Smooth muscle cell of the coronary artery (primary cell): ENCODE data around the gene PHYKPL. TPM values are rescaled to one million over a fixed set of nuclear protein-coding genes. Genes with fewer than 3 reads are reported as not detected.

Experiments used
- total RNA-seq: library from RNA; depleted of rRNA; stranded (reverse); fragments of >200 nt; gene quantifications from 2 replicates; pipeline ENCODE4 v1.2.3, GENCODE V29; 2014; ENCODE audit warnings: low replicate concordance

Gene PHYKPL
- 30.6 and 59.9 TPM in 2 replicates for total RNA-seq

DNA sequence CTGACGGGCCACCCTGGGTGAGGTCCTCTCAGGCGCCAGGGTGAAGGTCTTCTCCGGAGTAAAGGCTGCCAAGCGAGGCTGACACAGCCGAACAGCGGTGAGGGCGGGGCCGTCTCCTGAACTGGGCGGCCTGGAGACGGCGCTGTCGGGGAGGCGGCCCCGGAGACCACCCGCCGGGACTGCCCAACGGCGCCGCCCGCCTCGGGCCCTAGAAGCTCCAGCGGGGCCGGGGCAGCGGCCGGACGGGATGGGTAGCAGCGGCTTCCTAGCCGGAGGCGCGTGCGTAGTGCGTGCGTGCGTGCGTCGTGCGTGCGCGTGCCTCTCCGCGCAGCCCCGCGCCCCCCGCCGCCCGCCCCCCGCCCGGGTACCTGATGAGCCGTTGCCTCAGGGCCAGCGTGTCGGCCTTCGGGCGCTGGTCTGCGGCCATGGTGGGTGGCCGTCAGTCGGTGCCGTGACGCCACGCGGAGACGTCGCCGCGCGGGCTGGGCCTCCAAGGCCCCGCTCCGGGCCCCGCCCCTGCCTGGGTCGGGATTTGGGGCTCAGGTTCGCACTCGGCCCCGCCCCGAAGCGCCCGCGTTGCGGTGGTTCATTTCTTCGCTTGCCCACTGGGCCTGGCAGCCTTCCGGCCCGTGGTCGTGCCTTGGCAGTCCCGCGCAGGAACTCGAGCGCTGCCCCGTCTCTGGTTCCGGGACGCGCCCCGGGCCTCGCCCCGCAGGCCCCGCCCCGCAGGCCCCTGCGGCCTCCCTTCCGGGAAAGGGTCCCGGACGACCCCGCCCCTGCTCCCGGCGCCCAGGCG, at the start of gene PHYKPL:
Gene PHYKPL (minus strand): TSS at position 679 of the 796 bp plus-strand sequence. CDS start 252 bp downstream, at position 427.

GRCh38 chr5:178204182-178204934, 28.2 kb downstream of the PHYKPL start, which contains the start of gene HNRNPAB:
Gene HNRNPAB, plus strand, starts transcription at chr5:178204533. Its CDS starts 305 bp downstream, at chr5:178204838.

DNA sequence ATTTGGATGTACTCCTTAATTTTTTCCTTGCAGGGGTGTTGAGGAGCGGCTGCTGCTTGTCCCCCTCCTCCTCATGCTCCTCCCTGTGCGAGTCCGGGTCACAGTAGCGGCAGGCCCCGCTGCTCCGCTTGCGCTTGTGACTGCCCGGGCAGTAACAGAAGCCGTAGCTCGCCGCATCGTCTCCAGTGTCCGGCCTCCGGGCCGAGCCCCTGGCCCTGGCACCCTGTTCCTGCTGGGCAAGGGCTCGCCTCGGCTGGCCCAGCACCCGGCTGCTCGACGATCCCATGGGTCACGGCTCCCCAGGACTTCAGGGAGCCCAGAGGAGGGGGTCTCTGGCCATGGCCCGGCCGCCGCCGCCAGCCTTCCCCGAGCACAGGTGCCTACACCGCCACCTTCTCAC, 45.6 kb downstream of the PHYKPL start, which contains the start of gene GMCL2:
Gene GMCL2 (minus strand): TSS at position 358 of the 400 bp plus-strand sequence. CDS start 72 bp downstream, at position 286.

Other genes starting within 250 kb of the PHYKPL start
- gene PROP1, start 236.6 kb downstream of the PHYKPL start, total RNA-seq: not detected in 2 replicates
- gene N4BP3, start 119.3 kb downstream of the PHYKPL start, total RNA-seq: 0.08 and 0.35 TPM in 2 replicates
- 17.7 and 20.4 TPM in 2 replicates for gene RMND5B, start 101.8 kb downstream of the PHYKPL start, total RNA-seq
- gene NHP2, start 78.9 kb downstream of the PHYKPL start, total RNA-seq: 61.2 and 151 TPM in 2 replicates
- gene GMCL2, start 45.4 kb downstream of the PHYKPL start, total RNA-seq: not detected in 2 replicates
- gene HNRNPAB, start 28.3 kb downstream of the PHYKPL start, total RNA-seq: 14.9 and 60.7 TPM in 2 replicates